Stimulated activated CD8-positive, alpha-beta memory T cell treated with anti-CD3 and anti-CD28 coated beads, Interleukin-15, amount 100 ng/mL, for 1 hour (primary cell): ENCODE measurements around the gene PPP1R9B.

Experiments
- DNase-seq: peaks from one replicate; pipeline ENCODE4 v3.0.0-alpha.2; 2020; ENCODE audit warnings: low read depth

PPP1R9B gene

GRCh38 chr17:50187394-50187725 is 36.9 kb upstream of the PPP1R9B start:
- DNase-seq, result no peak

GRCh38 chr17:50186661-50187393 is 36.4 kb upstream of the PPP1R9B start:
- DNase-seq, result no peak

DNA sequence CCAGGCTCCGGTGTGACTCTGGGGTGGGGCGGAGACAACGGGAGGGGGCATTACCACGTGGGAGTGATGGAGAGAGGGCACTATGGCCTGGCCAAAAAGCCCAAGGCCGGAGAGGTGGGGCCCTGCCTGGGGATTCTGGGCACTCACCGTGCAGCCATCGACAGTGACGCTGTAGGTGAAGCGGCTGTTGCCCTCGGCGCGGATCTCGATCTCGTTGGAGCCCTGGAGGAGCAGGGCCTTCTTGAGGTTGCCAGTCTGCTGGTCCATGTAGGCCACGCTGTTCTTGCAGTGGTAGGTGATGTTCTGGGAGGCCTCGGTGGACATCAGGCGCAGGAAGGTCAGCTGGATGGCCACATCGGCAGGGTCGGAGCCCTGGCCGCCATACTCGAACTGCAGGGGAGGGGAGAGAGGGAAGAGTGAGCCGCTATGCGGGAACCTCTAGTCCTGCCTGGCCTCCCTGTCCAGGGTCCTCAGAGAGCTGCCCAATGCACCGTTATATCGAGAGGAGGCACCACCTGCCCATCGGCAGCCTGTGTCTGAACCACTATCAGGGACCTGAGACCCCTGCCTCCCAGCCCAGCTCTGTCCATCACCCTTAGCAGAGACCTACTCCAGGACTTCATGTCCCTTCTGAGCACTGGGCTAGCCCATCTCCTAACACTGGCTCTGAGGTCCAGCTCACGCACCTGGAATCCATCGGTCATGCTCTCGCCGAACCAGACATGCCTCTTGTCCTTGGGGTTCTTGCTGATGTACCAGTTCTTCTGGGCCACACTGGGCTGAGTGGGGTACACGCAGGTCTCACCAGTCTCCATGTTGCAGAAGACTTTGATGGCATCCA is 35.4 kb upstream of the PPP1R9B start:
- DNase-seq, result no peak

DNA sequence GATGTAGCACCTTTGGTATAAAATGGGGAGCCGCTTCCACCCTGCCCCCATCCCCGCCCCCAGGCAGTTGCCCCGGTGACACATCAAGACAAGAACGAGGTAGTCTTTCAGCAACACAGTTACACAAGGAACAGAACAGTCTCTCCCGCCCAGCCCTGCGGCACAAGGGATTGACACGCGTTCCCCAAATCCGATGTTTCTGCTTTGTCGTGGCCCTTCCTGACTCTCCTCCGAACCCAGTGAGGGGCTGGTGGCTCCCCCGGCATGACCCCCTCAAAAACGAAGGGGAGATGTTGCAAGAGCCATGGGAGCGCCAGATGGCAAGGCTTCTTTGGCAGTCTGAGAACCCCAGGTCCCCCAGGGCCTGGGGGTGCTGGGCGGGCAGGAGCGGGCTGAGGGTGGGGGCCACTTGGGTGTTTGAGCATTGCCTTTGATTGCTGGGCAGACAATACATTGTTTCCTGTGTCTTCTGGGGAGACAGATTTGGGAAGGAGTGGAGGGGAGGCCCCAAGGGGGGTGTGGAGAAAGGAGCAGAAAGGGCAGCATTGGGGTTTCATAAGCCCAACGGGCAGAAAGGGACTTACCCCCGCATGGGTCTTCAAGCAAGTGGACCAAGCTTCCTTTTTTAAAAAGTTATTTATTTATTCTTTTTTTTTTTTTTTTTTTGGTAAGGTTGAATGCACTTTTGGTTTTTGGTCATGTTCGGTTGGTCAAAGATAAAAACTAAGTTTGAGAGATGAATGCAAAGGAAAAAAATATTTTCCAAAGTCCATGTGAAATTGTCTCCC is 34.3 kb upstream of the PPP1R9B start:
- DNase-seq, result no peak

GRCh38 chr17:50184064-50184463 is 33.6 kb upstream of the PPP1R9B start:
- DNase-seq, result no peak

DNA sequence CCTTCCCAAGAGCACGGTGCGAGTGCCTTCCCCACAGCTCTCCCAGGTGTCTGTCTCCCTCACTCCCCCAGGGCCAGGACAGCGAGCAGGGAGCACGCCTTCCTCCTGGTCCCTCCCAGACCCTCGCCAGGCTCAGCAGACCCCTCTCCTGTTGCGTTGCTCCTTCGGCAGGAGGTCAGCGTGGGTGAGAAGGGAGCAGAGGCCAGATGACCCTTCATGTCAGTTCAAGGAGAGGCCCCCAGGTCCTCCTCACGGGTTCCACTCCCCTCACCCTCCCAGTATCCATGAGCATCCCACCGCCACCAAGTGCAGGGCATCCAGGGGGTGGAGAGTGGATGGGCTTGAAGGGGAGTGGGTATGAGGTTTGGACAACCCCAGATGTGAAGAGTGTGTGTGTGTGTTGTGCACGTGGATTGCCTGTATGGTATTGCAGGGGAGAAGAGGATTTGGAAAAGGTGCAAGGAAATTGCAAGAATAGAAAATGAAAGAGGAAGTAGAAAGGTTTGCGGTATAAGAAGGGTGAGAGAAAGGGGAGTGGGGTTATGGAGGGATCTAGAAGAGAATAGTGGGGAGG is 33.0 kb upstream of the PPP1R9B start:
- DNase-seq, result no peak

DNA sequence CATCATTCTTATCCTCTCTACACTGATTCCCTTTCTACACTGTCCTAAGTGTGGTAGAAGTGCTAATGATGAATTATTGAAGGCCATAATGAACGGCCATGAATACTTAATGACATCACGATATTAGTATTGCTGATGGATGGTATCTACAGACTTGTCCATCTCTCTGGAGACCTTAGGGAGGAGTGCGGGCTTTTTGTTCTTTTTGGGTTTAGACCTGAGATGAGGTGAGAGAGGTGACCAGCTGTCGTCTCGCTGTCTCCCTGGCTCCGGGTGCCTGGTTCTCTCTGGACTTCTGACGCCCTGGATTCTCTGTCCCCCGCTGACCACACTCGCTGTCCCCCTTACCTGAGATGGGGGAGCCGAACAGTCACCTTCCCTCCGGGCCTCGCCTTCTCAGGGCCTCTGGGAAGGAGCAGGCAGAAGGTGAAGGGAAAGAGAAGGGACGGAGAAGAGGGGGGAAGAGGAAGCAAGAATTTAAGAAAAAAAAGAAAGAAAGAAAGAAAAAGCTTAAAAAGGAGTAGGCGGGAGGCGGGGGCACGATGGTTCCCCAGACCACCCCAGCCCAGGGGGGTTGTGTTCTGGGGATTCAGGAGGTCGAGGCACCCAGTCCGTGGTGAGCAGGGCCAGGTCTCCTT is 32.4 kb upstream of the PPP1R9B start:
- DNase-seq, result no peak

- no peak for DNase-seq
Measured at GRCh38 chr17:50181591-50182560, 31.4 kb upstream of the PPP1R9B start.

DNA sequence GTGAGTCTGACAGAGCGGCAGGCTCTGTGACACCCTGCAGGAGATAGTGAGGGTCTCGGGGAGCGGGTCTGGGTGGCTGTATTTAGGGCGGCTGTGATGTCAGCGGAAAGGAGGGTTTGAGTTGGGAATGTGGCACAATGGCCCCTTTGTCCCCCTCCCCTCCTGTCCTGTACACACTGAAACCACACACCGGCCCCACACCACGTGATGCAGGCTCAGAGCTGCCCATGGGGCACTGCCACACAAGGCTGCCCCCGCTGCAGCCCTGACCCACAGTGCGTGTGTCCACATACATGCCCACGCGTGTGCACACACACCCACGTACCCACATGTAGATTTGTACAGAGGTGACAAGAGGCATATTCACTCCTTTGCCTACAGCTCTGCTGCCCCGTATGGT is 30.7 kb upstream of the PPP1R9B start:
- no peak for DNase-seq

DNA sequence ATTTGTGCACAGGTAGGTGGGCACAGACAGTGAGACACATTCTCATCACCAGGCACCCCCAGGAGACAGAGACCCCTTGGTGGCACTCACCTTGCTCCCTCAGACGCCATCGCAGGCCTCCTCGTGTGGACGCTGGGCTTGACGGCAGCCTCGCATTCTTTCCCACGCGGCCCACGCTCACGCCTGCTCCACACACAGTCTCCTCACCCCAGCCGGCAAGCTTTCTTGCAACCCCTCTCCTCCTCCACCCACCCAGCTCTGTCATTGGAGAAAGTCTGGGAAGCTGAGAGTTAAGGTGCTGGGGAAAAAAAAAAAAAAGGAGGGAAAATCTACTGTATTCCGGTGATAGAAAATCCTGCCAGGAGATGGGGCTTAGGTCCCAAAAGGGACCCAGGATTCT is 30.1 kb upstream of the PPP1R9B start:
- no peak for DNase-seq

DNA sequence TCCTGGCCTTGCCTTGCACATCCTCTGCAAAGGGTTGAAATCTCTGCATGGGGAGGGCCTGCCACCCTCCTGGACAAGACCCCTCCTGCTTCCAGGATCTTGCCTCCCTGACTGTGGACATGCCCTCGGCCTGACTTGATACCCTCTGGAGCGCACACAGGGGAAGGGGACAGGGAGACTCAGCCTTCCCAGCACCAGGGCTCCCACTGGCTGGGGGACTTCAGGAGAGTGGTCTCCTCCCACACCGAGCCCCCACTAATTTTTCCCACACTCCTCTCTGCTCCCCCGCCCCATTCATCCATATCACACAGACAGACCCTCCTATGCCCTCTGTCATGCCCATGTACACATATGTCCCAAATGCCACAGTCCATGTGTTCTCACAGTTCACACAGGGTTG is 29.6 kb upstream of the PPP1R9B start:
- DNase-seq, result no peak

GRCh38 chr17:50177983-50178834 is 27.7 kb upstream of the PPP1R9B start:
- no peak for DNase-seq

DNA sequence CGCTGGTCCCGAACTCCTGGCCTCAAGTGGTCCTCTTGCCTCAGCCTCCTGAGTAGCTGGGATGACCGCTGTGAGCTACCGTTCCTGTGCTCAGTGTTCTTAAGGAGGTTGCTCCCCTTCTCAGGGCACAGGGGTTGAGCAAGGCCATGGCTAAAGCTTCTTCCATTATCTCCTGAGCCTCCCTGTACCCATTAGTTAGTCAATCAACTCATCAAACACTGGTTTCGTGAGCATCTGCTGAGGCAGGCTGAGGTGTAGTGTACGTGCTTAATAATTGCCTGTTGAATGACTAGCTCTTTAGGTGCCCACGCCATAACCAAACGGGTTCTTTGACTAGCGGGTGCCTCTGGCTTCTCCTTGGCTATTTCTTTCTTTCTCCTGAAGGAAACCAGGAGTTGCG is 27.0 kb upstream of the PPP1R9B start:
- no peak for DNase-seq

DNA sequence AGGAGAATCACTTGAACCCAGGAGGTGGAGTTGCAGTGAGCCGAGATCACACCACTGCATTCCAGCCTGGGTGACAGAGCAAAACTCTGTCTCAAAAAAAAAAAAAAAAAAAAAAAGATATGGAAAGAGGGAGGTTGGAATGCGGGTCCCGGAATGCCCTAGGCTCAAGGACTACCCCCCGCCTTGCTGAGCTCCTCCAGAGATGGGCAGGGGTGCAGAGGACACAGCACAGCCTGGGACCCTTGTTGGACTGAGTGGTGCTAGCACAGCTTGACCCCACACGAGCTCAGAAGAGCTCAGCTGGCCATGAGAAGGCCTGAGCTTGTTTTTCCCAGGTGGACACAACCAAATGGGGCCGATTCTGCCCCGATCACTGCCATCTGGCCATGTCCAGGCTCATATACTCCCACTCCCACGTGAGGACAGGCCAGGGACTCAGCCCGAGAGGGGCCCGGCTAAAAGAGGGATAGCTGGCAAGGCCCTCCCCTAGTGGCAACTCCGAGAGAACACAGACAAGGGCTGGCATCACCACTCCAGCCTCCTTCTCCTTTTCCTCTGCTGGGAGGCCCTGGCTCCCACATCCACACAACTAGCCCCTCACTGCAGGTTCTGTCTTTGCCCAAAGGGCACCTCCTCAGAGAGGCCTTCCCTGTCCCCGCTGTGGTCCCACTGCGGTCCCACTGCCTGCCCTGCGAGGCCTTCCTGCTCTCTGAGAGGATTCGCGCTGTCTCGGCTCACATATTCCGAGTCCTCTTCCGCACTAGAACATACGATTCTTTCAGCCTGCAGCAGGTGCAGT is 26.3 kb upstream of the PPP1R9B start:
- DNase-seq, result no peak

- no peak for DNase-seq
Measured at GRCh38 chr17:50175035-50175807, 24.7 kb upstream of the PPP1R9B start.

DNA sequence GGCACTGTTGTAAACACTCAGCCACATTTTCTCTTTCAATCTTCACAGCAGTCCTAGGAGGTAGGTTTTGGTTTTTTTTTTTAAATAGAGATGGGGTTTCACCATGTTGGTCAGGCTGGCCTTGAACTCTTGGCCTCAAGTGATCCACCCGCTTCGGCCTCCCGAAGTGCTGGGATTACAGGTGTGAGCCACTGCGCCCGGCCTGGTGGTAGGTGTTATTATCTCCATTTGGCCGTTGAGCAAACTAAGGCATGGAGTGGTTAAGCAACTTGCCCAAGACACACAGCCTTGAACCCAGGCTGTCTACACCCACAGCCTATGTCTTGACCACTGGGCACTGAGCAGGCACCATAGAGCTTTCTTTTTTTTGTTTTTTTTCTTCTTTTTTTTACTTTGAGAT is 24.0 kb upstream of the PPP1R9B start:
- no peak for DNase-seq

DNA sequence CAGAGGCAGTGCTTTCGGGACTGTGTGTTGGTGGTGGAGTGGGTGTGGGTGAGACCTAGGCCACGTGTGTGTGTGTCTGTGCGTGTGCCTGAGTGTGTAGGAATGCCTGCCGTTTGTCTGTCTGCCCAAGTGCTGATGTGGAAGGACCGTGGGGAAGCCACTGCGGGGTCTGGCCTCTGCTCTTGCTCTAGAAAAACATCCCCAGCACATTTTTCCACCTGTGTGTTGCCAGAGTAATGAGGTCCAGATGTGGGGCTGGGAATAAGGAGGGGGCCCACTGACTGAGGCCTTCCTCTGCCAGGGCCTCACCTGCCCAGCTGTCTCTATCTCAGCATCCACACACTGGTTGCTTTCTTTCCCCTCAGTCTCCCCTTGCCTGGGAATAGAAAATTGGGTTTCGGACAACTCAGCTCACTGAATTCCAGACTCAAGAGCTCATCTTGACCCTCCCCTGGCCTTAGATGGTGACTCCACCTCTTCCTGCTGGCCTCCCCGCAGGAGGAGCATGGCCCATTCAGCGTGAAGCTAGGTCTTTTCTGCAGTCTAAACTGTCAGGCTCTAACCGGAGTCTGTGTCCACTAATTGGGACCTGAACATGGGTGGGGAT is 23.0 kb upstream of the PPP1R9B start:
- no peak for DNase-seq

GRCh38 chr17:50172936-50173334 is 22.5 kb upstream of the PPP1R9B start:
- no peak for DNase-seq
